GM12873 (cell line): Measurements from ENCODE around the gene TMEM184B.

ENCODE experiments used
- CTCF ChIP-seq: IDR thresholded peaks from 2 replicates; pipeline ENCODE4 v1.5.1; 2012; ENCODE audit warnings: low read depth, mild to moderate bottlenecking, moderate library complexity, low read length, control low read depth; ENCODE audit not compliant: insufficient read depth; ENCODE audit errors: missing control alignments

TMEM184B gene

GRCh38 chr22:38295339-38295738, 22.5 kb upstream of the TMEM184B start:
- TF ChIP-seq CTCF, result no peak

GRCh38 chr22:38294193-38294592, 21.4 kb upstream of the TMEM184B start:
- no peak for TF ChIP-seq CTCF

GRCh38 chr22:38292694-38293093, 19.9 kb upstream of the TMEM184B start:
- TF ChIP-seq CTCF, result no peak

- no peak for TF ChIP-seq CTCF
These were observed 18.5 kb upstream of the TMEM184B start for GRCh38 chr22:38291201-38291777.

- no peak for TF ChIP-seq CTCF
These were observed 17.5 kb upstream of the TMEM184B start for GRCh38 chr22:38290347-38290746.

GRCh38 chr22:38289583-38290082, 16.8 kb upstream of the TMEM184B start:
- no peak for TF ChIP-seq CTCF

- TF ChIP-seq CTCF, result no peak
These were observed 14.3 kb upstream of the TMEM184B start for GRCh38 chr22:38286915-38287669.
